Muscle of arm (tissue), 12 donors: ENCODE results near the gene GMPPA. TPM values are rescaled to one million over a fixed set of nuclear protein-coding genes. Genes with fewer than 3 reads are reported as not detected.

ENCODE experiments used
- DNase-seq: peaks from one replicate; pipeline ENCODE4 v3.0.0-alpha.2; 2013
- polyA plus RNA-seq, 12 donors: library from polyadenylated mRNA; unstranded; fragments of 120-200 nt; gene quantifications; one replicate each; pipeline ENCODE4 v1.2.1, GENCODE V29; 2013; ENCODE audit not compliant: insufficient read length in 12 of 12

The GMPPA gene
- polyA plus RNA-seq, 12 donors, result 18.5 to 82.8 (median 25.4) TPM; not detected in 1

DNA sequence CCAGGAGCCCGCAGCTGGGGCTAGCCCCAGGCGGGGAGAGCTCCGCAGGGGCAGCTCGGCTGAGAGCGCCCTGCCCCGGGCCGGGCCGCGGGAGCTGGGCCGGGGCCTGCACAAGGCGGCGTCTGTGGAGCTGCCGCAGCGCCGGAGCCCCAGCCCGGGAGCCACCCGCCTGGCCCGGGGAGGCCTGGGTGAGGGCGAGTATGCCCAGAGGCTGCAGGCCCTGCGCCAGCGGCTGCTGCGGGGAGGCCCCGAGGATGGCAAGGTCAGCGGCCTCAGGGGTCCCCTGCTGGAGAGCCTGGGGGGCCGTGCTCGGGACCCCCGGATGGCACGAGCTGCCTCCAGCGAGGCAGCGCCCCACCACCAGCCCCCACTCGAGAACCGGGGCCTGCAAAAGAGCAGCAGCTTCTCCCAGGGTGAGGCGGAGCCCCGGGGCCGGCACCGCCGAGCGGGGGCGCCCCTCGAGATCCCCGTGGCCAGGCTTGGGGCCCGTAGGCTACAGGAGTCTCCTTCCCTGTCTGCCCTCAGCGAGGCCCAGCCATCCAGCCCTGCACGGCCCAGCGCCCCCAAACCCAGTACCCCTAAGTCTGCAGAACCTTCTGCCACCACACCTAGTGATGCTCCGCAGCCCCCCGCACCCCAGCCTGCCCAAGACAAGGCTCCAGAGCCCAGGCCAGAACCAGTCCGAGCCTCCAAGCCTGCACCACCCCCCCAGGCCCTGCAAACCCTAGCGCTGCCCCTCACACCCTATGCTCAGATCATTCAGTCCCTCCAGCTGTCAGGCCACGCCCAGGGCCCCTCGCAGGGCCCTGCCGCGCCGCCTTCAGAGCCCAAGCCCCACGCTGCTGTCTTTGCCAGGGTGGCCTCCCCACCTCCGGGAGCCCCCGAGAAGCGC is 15.0 kb upstream of the GMPPA start:
- DNase-seq, result no peak

DNA sequence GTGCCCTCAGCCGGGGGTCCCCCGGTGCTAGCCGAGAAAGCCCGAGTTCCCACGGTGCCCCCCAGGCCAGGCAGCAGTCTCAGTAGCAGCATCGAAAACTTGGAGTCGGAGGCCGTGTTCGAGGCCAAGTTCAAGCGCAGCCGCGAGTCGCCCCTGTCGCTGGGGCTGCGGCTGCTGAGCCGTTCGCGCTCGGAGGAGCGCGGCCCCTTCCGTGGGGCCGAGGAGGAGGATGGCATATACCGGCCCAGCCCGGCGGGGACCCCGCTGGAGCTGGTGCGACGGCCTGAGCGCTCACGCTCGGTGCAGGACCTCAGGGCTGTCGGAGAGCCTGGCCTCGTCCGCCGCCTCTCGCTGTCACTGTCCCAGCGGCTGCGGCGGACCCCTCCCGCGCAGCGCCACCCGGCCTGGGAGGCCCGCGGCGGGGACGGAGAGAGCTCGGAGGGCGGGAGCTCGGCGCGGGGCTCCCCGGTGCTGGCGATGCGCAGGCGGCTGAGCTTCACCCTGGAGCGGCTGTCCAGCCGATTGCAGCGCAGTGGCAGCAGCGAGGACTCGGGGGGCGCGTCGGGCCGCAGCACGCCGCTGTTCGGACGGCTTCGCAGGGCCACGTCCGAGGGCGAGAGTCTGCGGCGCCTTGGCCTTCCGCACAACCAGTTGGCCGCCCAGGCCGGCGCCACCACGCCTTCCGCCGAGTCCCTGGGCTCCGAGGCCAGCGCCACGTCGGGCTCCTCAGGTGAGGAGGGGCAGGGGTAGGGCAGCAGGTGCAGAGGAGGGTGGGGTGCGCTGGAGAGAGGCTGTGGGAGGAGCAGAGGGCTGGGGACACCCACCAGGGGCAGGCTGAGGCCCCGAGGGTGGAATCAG is 14.1 kb upstream of the GMPPA start:
- no peak for DNase-seq

DNA sequence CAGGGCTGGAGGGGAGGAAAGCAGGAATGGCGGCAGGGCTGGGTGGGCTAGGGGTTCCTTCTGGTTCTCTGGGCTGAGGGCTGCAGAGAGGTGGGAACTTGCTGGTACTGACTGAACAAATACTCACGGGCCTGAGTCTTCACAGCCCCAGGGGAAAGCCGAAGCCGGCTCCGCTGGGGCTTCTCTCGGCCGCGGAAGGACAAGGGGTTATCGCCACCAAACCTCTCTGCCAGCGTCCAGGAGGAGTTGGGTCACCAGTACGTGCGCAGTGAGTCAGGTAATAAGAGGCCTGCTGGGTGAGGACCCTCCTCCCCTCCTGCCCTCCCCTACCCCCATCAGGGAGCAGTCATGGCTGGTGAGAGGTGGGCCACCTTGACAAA is 13.5 kb upstream of the GMPPA start:
- no peak for DNase-seq

GRCh38 chr2:219486380-219486959 is 12.2 kb upstream of the GMPPA start:
- no peak for DNase-seq

DNA sequence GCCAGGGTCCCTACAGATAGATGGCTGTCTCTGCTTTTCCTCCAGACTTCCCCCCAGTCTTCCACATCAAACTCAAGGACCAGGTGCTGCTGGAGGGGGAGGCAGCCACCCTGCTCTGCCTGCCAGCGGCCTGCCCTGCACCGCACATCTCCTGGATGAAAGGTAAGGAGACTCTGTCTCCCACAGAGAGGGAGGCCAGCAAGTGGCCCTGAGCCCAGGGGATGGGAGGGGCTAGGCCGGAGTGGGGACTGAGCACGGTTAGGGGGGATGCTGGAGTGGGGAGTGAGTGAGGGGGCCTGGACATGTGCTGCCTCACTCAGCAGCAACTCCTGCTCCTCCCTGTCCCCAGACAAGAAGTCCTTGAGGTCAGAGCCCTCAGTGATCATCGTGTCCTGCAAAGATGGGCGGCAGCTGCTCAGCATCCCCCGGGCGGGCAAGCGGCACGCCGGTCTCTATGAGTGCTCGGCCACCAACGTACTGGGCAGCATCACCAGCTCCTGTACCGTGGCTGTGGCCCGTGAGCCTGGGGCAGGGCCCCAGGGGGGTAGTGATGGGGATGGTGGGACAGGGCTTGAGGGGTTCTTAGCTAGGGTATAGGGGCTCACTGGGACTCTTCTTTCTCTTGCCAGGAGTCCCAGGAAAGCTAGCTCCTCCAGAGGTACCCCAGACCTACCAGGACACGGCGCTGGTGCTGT is 10.4 kb upstream of the GMPPA start:
- no peak for DNase-seq

- DNase-seq, result no peak
Measured at GRCh38 chr2:219488844-219489194, 9.9 kb upstream of the GMPPA start.

DNA sequence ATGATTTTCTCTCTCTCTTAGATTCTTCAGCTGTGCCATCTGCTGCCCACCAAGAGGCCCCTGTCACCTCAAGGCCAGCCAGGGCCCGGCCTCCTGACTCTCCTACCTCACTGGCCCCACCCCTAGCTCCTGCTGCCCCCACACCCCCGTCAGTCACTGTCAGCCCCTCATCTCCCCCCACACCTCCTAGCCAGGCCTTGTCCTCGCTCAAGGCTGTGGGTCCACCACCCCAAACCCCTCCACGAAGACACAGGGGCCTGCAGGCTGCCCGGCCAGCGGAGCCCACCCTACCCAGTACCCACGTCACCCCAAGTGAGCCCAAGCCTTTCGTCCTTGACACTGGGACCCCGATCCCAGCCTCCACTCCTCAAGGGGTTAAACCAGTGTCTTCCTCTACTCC is 9.4 kb upstream of the GMPPA start:
- no peak for DNase-seq

DNA sequence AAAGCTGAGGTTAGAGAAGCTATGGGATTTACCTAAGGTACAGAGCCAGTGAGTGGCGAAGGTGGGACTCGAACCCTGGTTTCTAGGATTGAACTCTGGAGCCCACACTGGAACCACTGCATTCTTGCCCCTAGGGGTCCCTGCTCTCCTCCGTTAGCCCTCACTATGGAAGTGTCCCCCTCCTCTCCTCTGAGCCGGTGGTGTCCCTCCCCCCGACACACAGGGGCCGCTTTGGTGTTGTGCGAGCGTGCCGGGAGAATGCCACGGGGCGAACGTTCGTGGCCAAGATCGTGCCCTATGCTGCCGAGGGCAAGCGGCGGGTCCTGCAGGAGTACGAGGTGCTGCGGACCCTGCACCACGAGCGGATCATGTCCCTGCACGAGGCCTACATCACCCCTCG is 8.5 kb upstream of the GMPPA start:
- no peak for DNase-seq

- no peak for DNase-seq
Measured at GRCh38 chr2:219490600-219491130, 8.0 kb upstream of the GMPPA start.

DNA sequence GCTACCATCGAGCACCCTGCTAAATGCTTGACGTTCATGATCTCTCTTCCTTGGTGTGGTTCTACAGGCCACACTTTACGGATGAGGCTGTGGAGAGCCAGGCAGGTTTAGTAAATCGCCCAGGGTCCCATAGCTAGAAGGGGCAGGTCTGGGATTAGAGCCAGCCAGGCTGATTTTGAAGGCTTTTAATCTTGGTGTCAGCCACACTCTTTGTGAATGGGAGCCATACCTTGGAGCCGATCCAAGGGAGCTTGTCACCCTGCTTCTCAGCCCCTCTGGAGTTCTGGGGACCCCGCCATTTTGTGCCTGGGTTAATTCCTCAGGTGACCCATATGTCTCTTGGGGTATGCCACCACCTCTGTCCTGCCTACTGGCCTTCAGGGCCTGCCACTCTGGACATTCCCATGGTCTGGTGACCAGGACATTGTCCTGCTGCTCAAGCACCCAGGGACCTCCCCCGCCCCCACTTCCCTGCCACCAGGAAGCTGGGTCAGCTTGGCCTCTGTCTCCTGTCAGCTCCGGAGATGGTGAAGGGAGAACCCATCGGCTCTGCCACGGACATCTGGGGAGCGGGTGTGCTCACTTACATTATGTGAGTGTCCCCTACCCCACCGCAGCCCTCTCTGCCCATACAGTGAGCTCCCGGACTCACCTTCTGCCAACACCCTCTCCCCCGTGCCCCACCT is 7.3 kb upstream of the GMPPA start:
- no peak for DNase-seq

DNA sequence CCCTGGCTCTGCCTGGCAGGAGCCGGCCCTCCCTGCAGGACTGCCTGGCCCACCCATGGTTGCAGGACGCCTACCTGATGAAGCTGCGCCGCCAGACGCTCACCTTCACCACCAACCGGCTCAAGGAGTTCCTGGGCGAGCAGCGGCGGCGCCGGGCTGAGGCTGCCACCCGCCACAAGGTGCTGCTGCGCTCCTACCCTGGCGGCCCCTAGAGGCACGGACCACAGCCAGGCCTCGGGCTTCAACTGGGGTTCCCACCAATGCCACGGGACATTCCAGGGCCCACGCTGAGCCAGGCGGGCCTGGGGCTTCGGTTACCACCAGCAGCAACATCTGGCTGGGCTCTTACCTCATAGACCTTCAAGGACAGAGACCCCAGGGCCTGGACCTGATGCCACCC is 6.1 kb upstream of the GMPPA start:
- no peak for DNase-seq

DNA sequence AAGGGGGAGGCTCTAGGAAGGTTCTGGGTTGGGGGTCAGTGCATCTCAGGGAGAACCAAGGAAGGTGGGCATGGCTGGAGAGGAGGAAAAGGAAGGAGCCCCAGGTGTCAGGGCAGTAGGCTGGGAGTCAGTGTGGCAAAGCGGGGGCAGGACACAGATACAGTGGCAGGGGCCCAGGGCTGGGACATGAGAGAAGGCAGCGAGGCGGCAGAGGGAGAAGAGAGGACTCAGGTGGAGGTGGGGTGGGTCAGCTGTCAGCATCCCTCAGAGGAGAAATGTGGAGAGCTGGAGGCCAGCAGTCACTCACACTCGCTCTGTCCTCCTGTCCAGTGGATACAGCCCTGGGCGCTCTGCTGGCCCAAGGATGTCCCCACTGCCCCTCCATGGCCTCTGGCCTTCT is 5.6 kb upstream of the GMPPA start:
- DNase-seq, result no peak

GRCh38 chr2:219494952-219495530 is 3.6 kb upstream of the GMPPA start:
- DNase-seq, result no peak

- no peak for DNase-seq
Measured at GRCh38 chr2:219495531-219496122, 3.1 kb upstream of the GMPPA start.

DNA sequence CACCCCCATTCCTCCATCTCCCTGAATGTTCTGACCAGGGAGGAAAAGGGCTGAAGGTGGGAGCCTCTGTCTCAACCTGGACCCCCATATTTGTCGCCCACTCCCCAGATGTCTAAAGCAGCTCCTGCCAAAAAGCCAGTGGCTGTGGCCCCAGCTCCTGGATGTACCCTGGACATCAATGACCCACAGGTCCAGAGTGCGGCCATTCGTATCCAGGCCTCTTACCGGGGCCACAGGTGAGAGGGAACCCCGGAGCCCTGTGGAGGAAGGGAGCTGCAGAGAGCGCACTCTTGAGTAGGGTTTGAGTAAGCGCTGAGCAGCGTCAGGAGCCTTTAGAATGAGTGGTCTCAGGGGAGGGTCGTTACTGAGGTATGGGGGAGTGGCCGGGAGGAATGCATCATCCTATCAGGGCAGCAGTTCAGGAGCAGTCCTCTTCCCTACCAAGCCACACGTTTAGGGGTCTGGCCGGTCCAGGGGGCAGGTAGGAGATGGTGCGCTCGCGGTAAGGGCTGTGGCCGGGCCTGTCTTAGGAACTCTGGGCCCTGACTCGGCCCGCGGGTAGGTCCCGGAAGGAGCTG is 2.4 kb upstream of the GMPPA start:
- no peak for DNase-seq

DNA sequence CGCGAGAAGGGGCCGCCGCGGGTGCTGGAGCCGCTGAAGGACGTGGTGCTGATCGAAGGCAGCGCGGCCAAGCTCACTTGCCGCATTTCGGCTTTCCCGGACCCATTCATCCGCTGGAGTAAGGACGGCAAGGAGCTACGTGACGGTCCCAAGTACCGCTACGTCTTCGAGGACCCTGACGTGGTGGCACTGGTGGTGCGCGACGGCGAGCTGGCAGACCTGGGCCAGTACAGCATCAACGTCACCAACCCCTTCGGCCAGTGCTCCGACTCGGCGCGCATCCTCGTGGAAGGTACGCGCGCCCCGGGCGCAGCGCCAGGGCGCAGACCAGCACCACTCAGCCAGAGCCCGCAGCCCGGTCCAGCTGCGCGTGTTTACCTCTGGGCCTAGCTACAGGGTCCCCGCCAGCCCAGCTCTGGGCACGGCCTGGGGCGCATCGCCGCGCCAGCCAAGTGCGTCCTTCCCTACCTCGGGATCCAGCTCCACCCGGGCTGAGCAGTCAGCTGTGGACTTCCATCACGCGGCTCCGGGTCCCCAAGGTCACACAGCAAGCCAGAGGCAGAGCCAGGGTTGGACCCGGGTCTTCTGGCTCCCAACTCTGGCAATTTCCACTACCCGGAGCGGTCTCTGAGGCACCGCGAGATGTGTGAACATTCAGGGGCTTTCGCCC is 1.7 kb upstream of the GMPPA start:
- no peak for DNase-seq

DNA sequence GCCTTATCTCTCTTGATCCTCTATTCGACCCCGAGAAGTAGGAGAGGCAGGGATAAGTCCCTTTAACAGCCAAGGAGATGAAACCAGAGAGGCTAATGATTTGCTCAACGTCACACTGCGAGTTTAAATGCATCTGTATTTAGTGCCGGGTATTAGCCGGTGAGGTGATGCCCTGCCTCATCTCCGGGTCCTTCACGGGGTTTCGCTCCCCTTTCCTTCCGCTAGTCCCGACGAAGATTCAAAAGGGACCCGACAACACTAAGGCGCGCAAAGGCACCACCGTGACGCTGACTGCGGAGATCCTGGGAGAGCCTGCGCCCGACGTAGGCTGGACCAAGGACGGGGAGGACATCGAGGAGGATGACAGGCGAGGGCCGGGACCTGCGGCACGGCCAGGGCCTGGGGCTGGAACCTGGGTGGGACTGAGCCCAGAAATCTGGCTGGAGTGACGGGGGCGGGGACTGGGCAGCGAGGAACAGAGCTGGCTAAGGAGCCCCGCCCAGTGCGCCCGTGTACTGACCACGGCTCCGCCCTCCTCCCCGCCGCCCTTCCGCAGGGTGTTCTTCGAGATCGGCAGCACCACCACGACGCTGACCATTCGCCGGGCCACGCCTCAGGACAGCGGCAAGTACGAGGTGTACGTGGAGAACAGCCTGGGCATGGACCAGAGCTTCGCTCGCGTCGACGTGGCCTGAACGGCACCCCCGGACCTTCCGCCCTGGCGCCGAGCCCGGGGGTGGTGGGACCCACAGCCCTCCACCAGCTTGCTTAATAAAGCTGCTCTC is 1.0 kb upstream of the GMPPA start:
- peak; percentile 79 for DNase-seq

- DNase-seq, result no peak
Measured at GRCh38 chr2:219499058-219499307, 292 bp downstream of the GMPPA start.

DNA sequence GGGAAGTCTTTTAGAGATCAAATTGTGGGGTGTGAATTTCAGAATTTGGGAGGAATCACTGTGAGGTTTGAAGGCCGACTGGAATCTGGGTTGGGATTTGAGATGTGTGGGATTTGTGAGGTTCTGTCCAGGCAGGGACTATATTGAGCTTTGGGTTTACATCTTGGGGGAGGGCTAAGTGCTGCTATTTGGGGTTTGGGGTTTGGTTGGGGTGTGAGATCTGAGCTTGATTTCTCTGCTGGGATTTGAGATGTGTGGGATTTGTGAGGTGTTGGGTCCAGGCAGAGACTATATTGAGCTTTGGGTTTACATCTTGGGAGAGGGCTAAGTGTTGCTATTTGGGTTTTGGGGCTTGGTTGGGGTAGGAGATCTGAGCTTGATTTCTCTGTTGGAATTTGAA is 864 bp downstream of the GMPPA start:
- DNase-seq, result no peak
